AG10803 (cell line): ENCODE results near the gene HDGF.
A peak's percentile ranks its signal among the peaks of the same experiment; 100 is the strongest.

Experiments
- DNase-seq: peaks from one replicate; pipeline ENCODE4 v3.0.0; 2010; ENCODE audit warnings: low read depth
- H3K4me3 ChIP-seq: 2 replicates; pipeline ENCODE4 v1.5.1; 2011; ENCODE audit warnings: mild to moderate bottlenecking, low read length, control low read depth
- CTCF ChIP-seq: conservative IDR thresholded peaks from 2 replicates; pipeline ENCODE4 v1.5.1; 2011; ENCODE audit warnings: mild to moderate bottlenecking, low read length, control low read depth, inconsistent platforms

Gene HDGF

GRCh38 chr1:156745881-156746280 is 5.6 kb downstream of the HDGF start:
- TF ChIP-seq CTCF: no peak
- H3K4me3 ChIP-seq: peak overlapping the region; percentile 71
- no peak for DNase-seq

- no peak overlapping the region for H3K4me3 ChIP-seq
- no peak for DNase-seq
- no peak for TF ChIP-seq CTCF
Measured at GRCh38 chr1:156744786-156745419, 6.6 kb downstream of the HDGF start.

- DNase-seq: no peak
- TF ChIP-seq CTCF: no peak
- no peak overlapping the region for H3K4me3 ChIP-seq
Measured at GRCh38 chr1:156744344-156744743, 7.1 kb downstream of the HDGF start.

GRCh38 chr1:156743367-156744302 is 7.8 kb downstream of the HDGF start:
- no peak overlapping the region for H3K4me3 ChIP-seq
- no peak for DNase-seq
- TF ChIP-seq CTCF: no peak

- no peak for DNase-seq
- no peak for TF ChIP-seq CTCF
- no peak overlapping the region for H3K4me3 ChIP-seq
Measured at GRCh38 chr1:156742801-156743200, 8.7 kb downstream of the HDGF start.

- DNase-seq: no peak
- TF ChIP-seq CTCF: no peak
- H3K4me3 ChIP-seq: no peak overlapping the region
Measured at GRCh38 chr1:156742017-156742416, 9.5 kb downstream of the HDGF start.
